Caki2 (cell line): ENCODE measurements around the gene LRRC28. TPM values are rescaled to one million over a fixed set of nuclear protein-coding genes. Genes with fewer than 3 reads are reported as not detected.

ENCODE experiments used
- DNase-seq: peaks from one replicate; pipeline ENCODE4 v3.0.0-alpha.2; 2015; ENCODE audit warnings: low read depth
- in situ Hi-C: cut with HindIII; loops from 2 replicates; pipeline ENCODE4 v1.10.0; 2016; ENCODE audit warnings: low sequenced_read_pairs, low pct_unique_long_range_greater_than_20kb, mixed read lengths
- total RNA-seq: library from RNA; depleted of rRNA; stranded (reverse); fragments of >200 nt; shearing (Covaris generic); gene quantifications from 2 replicates; pipeline ENCODE4 v1.2.3, GENCODE V29; 2014; ENCODE audit warnings: low replicate concordance

The LRRC28 gene
- total RNA-seq, 1 experiment from 2014 or later = 17.2 TPM

DNA sequence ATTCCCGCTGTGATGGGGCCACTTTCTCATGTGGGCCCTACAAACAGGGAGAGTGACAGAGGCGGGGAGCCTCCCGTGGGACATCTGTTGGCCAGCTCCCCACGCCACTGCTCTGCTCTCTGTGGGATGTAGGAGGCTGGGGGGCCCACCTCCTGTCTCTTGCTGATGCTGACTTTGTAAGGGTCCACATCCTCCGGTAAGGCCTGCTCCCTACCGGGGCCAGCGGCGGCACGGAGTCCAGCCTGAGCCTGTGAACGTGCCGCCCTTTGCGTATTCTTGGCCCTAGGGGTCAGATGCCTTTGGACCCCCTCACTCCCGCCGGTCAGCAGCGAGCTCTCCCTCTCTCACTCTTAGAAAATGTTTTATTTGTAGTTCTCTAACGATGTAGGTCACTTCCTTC lies 153.2 kb downstream of the LRRC28 start:
- in situ Hi-C loops = no loop called here
- no peak for DNase-seq

DNA sequence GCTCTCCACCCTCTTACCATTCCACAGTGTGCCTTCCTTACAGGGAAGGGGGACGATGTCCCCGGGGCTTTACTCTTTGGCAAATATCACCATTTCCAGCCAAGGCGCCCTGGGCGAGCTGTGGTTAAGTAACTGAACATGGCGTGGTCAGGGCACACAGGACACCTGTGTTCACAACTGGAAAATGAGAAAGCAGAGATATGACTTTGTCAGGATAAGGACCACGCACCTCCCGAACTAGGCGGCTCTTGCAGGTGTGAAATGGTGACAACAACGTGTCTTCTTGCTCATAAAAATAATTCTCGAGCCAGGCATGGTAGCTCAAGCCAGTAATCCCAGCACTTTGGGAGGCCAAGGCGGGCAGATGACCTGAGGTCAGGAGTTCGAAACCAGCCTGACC lies 154.8 kb downstream of the LRRC28 start:
- in situ Hi-C loops = no loop called here
- DNase-seq = no peak

DNA sequence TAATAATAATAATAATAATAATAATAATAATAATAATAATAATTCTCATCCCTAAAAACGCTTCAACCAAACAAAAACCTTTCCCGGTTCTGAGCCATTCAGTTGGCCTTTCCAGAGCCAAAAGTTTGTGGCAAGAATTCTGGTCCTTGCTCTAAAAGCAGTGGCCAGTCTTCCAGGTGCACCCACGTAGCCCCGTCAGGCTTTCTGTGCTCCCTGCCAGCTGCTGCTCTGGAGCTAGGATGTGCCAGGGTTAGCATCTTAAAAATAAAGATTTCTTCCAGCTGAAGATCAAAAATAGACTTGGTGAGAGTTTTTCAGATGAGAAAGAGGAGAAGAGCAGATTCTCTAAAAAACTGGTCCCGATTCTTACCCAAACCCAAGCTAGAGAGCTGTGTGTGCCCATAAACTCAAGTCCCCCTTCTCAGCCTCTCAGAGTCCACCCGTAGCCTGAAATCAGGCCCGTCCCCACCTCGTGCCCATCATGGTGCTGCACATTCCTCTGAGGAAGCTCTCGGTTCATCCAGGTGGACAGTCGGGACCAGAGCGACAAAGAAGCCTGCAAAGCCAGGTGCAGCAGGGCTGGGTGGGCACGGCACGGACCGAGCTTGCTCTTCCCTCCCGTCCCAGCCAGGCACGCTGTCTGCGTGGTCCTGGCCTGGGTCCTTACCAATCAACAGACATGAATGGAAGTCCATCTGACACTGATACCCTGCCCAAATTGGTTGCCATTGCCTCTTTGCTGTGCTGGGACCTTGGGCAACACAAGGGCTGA lies 155.6 kb downstream of the LRRC28 start:
- DNase-seq = no peak
- in situ Hi-C loops = no loop called here

DNA sequence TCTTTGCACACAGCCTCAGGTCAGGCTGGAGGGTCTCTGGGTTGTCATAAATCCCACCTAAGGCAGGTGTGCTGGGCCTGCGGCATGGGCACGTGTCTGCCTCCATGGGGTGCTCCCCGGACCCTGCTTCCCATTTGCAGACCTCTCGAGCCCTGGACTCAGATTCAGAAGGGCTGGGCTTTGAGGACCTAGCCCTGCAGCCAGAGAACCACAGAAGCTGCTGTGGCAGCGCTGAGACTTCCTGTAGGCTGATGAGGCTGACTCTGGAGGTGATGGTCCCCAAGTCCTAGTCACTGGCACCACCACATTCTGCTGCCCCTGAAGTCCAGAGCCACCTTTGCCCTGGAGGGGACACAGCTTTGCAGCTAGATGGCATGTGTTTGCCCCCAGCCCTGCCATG lies 156.4 kb downstream of the LRRC28 start:
- in situ Hi-C loops = no loop called here

DNA sequence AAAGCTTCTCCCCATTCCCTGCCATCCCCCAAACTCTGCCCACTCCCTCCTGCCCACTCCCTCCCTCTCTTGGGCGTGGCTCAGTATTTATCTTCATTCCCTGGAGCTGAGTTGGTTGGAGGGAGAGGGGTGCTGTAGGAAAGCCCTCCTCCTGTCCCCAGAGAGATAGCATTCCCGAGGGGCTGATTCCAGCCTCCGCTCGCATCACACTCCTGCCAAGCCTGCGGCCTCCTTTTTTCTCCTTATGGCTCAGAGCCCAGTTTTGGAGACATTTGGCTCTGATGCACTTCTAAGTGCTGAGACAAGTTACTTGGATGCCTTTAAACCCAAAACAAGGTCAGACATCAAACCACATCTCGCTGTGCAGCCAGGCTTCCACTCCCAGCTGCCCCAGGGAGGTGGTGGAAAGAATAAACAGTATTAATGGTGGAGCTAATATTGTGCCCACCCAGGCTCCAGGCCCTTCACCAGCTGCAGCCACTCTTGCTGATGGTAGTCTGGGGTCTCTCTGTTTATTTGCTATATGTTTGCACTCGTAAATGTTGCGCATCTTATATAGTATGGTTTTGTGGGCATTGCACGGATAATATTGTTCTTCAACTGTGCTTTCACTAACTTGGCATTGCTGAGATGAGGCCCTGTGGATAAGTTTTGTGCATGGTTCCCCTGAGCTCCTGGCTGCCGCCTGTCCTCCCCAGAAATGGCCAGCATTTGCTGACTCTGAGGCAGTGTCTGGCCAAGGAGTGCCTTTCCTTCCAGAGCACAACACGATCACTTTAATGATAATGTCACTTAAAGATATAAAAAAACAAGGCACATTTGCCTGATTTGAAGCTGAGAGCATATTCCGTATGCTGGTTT lies 157.2 kb downstream of the LRRC28 start:
- in situ Hi-C loops = no loop called here
- no peak for DNase-seq

More for the DNA sequence above, 156.4 kb downstream of the LRRC28 start:
- no peak for DNase-seq

DNA sequence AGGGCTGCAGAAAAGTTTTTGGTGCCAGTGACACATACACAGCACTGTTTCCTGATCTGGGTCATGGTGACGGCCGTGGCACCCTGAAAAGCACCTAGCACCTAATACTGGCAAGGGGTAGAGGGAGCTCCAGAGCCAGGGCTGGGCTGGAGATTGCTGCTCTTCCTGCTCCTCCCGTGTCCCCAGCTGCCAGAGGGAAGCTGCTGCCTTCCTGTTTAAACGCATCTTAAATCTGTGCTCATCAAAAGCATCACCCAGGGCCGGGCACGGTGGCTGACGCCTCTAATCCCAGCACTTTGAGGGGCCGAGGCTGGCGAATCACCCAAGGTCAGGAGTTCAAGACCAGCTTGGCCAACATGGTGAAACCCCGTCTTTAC lies 157.8 kb downstream of the LRRC28 start:
- peak; percentile 27 for DNase-seq
- in situ Hi-C loops = no loop called here

DNA sequence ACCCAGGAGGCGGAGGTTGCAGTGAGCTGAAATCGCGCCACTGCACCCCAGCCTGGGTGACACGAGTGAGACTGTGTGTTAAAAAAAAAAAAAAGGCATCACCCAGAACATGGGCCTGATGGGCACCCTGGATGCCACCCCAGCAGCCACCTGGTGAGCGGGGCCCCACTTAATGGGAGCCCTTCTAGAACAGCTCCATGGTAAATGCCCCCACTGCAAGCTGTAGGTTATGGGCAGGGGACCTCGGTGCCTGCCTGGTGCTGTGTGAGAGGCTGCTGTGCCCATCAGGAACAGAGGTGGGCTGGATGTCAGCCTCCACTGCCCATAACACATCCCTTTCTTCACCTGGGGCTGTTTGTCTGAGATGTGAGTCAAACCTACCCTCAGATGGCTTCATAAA lies 158.3 kb downstream of the LRRC28 start:
- in situ Hi-C loops = no loop called here
- DNase-seq = no peak

DNA sequence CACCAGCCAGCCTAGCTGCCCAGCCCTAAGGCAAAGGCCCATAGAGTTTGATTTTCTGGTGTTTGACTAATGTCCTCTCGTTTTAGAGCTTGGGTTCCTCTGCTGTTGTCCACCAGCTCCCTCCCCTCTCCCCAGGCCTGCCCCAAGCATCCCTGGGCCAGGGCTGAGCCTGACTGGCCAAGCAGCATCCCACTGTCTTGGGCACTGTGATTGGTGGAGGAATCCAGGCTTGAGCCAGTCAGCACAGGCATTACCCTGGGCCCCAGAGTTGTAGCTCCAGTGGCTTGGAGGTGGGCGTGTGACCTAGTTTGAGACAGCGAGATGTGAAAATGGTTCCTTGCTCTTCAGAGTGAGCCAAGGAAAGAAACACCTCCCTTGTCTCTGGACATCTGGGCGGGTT lies 159.2 kb downstream of the LRRC28 start:
- in situ Hi-C loops = no loop called here
- no peak for DNase-seq

DNA sequence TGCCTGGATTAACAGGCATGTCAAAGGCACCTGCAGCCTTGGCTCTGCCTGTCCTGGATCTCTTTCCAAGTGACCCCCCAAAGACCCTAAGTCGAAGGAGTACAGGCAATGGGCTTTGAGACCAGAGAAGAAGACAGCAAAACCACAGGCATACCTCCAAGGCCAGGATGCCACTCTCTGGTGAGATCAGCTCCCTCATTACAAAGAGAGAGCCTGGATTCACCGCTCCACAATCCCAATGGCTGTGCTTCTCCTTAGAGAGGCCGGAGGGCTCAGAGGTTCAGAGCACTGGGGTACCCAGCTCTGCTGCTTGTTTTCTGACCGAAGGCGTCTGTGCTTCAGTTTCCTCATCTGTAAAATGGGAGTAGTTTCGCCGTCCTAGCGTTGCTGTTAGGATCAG lies 160.0 kb downstream of the LRRC28 start:
- in situ Hi-C loops = no loop called here
- DNase-seq = no peak

DNA sequence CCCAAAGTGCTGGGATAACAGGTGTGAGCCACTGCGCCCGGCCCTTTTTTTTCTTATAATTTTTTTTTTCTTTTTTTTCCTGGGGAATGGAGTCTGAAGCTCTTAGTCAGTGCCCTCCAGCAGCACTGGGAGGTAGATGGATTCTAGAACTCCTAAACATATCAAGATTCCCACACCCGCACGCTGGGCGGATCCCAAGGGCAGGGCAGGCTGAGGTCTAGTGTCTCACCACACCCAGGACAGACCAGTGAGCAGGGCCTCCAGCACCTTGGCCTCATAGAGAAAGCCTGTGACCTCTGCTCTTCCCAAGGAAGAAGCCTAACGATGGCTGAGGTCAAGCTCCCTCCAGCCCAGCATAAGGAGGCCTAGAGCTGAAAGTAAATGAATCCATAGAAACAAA lies 160.8 kb downstream of the LRRC28 start:
- DNase-seq = no peak
- in situ Hi-C loops = no loop called here

DNA sequence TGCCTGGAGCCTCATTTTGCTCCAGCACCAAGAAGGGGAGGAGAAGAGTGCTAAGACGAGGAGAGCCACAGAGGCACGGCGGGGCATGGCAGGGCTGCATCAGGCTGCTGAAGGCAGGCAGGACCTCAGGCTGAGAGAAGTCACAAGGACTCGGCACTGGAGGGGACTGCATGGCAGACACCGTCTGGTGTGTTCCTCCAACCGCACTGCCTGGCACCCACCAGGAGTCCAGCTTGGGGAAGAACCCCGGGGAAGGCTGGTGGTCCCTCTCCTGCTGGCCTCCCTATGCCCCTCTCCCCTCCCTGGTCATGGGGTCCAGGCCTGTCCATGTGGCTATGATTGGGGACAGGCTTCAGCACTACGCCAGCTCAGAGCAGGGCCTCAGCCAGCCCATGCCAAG lies 161.3 kb downstream of the LRRC28 start:
- DNase-seq = no peak
- in situ Hi-C loops = no loop called here

DNA sequence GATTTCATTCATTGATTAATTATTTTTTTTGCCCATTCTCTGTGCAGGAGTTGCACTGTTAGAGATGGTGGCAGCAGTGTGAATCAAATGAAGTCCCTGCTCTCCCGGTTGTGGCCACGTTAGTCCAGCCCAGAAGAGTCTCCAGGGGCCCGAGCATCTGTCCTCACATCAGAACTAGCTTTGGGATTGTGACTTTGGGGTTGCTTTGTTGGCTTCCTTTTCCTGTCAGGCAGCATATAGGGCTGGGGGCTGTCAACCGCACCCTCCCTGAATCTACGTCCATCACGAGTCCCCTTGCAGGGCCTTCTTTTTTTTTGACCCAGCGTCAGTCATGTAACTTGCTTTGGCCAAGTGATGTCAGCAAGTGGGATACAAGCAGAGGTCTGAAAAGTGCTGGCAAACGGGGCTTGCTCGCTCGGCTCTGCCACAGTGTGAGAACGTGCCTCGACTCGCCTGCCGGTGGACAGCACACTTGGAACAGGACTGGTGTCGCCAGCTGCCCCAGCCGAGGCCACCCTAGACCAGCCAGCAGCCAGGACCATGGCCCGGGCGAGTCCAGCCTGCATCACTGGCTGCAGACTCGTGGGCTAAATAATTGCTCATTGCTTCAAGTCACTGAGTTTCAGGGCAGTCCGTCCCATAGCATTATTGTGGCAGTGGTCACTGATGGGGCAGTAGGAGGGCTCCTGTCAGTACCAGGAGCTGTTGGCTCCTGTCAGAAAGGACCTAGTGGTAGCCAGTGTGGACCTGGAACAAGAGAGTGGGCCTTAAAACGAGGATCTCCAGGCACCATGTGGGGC lies 162.9 kb downstream of the LRRC28 start:
- no peak for DNase-seq
- in situ Hi-C loops = no loop called here

DNA sequence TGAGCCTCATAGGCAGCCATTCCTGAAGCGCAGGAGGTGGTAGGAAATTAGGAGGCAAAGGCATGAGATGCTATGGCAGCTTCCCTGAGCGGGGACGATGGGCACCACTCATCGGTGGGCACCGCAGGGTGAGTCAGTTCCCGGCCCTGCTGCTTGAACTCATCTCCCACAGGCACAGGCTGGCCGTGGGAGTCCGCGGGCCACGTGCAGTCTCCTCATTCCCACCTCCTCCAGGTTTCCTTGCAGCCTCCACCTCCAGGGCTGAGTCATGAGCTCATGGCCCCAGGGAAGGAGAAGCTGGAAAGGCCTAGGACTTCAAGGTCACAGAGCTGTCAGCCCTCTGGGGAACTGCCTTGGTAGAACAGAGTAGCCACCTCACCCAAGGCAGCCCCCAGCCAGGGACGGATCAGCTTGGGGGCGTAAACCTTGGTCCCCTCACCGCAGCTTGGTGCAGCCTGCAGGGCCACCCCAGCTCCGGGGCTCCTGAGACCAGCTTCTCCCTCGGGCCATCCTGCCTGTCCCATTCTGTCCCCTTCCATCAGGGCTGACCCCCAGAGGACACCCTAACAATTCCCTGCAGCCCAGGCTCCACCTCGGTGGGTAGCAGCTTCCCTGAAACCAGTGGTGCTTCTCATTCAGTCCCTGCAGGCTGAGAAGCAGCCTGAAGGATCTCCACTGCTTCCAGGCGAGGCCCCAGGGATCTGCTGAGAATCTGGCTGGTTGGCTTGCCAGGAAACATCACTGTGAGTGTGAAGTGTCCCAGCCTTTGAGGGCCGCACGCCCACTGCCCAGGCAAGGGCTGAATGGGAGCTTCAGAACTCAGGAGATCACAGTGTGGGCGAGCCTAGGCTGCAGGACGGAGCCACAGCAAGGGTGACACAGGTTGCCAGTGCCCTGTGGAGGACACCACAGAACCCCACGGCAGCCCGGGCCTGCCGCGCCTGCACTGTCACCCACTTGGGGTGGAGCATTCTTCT lies 163.8 kb downstream of the LRRC28 start:
- DNase-seq = no peak
- in situ Hi-C loops = no loop called here

DNA sequence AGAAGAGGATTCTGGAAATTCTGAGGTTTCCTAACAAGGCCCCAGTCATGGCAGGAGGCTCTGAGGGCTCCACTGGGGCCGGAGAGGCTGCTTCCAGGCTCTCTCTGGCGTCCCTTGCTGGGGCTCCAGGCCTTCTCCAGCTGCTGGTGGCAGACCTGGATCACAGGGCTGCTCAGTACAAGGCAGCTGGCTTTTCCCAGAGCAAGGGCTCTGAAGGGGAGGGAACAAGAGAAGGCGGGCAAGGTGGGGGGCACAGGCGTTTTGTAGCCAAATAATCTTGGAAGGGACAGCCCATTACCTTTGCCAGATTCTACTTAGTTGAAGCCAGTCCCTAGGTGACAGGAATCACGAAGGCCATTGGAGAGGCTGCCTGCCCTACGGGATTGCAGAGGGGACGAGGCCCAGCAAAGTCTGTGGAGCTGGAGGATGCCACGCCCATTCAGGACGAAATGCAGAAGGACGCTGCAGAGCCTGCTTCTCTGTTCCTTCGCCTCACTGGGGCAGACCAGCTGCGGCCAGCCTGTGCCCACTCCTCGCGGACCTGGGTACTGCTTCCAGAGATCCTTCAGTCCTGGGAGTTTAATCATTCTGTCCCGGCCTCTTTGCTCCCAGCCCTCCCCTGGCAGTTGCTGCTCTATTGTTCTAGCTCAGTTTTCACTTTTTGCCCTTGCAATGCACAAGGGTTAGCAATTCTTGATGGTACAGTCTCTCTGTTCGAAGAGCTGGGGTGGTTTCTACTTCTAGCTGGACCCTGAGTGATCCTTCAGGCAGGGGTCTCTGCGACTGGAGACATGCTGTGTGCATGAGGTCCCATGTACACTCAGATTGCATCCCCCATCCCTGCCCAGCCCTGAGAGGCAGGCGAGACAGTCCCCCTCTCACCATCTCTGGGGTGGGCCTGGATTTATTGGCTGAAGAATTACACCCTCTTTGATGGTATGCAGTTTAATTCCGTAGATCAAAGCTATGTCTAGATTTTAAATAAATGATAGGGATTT lies 165.2 kb downstream of the LRRC28 start:
- in situ Hi-C loops = no loop called here
- no peak for DNase-seq

DNA sequence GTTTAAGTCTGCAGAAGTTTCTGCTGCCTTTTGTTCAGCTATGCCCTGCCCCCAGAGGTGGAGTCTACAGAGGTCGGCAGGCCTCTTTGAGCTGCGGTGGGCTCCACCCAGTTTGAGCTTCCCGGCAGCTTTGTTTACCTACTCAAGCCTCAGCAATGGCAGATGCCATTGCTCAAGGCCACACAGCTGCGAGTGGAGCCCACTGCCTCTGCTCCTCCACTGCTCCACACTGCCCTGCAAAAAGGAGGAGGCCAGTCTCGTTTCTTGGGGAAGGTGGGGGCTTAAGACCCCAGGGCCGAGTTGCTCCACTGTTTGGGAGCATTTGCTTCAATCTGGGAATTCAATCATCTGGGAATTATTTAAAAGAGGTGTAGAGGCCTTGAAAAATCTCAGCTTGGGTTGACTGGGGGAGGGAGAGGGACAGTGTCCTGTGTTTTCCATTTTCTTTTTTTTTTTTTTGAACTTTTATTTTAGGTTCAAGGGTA lies 169.9 kb downstream of the LRRC28 start:
- in situ Hi-C loops = no loop called here
- DNase-seq = no peak

DNA sequence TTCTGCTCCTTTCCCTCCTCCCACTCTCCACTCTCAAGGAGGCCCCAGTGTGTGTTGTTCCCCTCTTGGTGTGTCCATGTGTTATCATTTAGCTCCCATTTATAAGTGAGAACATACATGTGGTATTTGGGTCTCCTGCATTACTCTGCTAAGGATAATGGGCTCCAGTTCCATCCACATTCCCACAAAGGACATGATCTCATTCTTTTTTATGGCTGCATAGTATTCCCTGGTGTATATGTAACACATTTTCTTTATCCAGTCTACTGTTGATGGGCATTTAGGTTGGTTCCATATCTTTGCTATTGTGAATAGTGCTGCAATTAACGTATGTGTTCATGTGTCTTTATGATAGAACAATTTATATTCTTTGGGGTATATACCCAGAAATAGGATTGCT lies 170.5 kb downstream of the LRRC28 start:
- in situ Hi-C loops = no loop called here

More for the DNA sequence above, 170.5 kb downstream of the LRRC28 start:
- DNase-seq = no peak
